NCI-H1092 treated with DMSO at 0.1 percent for 48 hours (cell line): ENCODE measurements around the gene GLIPR2.
"Not testable (repeated sequence)": the region's sequence is repeated elsewhere in the genome, so short reads cannot be mapped to it uniquely, and the experiment has no call there.

Experiments
- DNase-seq: peaks from one replicate; lab custom pipeline; 2025; lab: John Stamatoyannopoulos, UW

GLIPR2 gene, protein sequence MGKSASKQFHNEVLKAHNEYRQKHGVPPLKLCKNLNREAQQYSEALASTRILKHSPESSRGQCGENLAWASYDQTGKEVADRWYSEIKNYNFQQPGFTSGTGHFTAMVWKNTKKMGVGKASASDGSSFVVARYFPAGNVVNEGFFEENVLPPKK

DNA sequence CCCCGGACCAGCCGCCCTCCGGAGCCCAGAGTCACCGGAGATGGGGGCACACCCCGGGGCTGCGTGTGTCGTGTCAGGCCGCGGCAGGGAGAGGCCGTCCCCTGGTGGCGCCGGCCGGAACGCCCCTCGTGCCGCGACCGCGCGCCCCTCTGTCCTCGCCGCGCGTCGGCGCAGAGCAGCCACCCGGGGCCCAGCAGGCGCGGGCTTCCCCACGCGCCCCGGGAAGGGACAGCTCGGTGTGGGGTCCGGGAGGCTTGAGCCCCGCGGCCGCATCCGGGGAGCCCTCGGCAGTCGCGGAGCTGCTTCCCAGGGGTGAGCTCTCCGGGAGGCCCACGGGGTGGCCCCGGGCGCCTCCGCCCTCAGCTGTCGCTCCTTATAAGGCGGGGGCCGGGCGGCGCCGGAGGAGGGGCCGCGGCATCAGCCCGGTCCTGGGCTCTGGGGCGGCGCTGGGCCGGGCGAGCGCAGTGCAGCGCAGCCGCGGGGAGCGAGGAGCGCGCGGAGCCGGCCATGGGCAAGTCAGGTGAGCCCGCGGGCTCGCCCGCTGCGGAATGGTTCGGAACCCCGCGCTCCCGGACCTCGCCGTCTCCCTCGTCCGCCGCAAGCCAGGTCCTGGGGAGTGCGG, at the start of gene GLIPR2:
TSS of gene GLIPR2 (plus strand) at position 462 of the 622 bp plus-strand sequence. CDS start at position 508, 46 bp downstream.
- DNase-seq = peak; percentile 56

DNA sequence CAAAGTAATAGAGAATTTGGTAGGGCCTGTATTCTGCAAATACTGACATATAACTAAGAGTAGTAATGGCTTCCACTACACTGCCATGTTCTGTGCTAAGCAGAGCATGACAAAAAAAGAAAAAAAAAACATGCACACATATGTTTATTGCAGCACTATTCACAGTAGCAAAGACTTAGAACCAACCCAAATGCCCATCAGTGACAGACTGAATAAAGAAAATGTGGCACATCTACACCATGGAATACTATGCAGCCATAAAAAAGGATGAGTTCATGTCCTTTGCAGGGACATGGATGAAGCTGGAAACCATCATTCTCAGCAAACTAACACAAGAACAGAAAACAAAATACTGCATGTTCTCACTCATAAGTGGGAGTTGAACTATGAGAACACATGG, 49.5 kb upstream of the GLIPR2 start:
- DNase-seq = not testable (repeated sequence)

GRCh38 chr9:36088020-36088419, 48.5 kb upstream of the GLIPR2 start:
- no peak for DNase-seq

GRCh38 chr9:36091026-36091953, 45.2 kb upstream of the GLIPR2 start:
- DNase-seq = no peak

DNA sequence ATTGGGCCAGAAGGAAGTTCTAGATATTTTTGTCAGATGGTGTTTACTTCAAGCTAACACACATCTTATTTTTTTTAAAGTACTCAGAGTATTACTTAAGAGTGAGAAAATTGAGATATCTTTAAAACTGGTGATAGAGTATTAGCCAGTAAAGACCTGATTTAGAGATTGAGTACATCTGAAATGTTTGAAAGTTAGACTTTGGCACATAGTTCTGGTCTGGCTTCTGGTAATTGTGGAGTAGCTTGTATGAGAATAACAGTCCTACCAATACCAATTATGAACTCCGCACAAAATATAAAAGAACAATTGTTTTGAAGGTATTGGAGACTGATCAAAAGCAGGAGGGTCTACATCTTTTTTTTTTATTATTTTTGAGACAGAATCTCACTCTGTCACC, 44.5 kb upstream of the GLIPR2 start:
- DNase-seq = no peak

GRCh38 chr9:36092509-36093215, 43.9 kb upstream of the GLIPR2 start:
- no peak for DNase-seq

DNA sequence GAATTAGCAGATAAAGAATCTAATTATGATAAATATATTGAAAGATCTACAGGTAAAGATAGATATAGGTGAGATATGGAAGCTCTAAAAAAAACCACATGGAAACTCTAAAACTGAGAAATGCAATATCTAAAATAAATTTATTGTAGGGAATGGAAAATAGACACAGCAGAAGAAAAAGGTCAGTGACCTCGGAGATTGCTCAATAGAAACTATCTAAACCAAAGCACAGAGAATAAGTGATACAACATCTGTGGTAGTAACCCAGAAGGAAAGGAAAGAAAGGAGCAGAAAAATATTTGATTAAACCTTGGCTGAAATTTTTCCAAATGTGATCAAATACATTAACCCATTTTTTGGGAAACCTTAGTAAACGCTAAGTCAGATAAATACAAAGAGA, 43.1 kb upstream of the GLIPR2 start:
- DNase-seq = no peak

DNA sequence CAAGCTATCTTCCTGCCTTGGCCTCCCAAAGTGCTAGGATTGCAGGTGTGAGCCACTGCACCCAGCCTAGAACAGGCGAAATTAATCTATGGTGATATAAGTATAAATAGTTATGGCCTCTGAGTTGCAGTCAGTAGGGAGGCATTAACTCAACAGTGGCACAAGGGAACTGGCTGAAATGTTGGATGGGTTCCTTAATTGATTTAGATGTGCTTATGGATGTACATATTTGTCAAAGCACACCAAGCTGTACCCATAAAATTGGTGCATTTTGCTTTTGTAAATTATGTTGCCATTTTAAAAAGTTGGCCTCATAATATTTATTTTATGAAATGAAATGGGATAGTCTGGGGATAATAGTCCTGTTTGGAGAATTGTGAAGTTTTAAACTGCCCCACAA, 36.8 kb upstream of the GLIPR2 start:
- DNase-seq = no peak

- DNase-seq = no peak
Observed at GRCh38 chr9:36100532-36100931, 36.0 kb upstream of the GLIPR2 start.

- DNase-seq = no peak
Observed at GRCh38 chr9:36101916-36102741, 34.4 kb upstream of the GLIPR2 start.

GRCh38 chr9:36102742-36103495, 33.6 kb upstream of the GLIPR2 start:
- DNase-seq = peak; percentile 87

GRCh38 chr9:36109071-36109470, 27.5 kb upstream of the GLIPR2 start:
- no peak for DNase-seq

DNA sequence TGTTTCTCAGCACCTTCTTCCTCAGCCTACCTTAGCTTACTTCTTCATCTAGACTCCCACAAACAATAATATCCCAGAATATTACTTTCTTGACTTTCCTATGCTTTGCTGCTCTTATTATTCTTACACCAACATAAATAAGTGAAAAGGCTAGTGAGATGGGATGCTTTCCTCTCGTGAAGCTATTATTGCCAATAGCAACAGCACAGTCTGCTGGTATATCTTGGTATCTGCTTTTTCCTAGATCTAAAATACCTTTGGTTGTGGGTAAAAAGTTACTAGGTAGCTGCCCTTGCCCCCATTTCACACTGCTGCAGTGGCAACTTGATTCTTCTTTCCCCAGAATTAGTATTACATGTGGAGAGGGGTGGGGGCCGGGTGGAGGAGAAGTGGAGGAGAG, 26.1 kb upstream of the GLIPR2 start:
- DNase-seq = no peak

GRCh38 chr9:36112516-36112915, 24.0 kb upstream of the GLIPR2 start:
- no peak for DNase-seq

DNA sequence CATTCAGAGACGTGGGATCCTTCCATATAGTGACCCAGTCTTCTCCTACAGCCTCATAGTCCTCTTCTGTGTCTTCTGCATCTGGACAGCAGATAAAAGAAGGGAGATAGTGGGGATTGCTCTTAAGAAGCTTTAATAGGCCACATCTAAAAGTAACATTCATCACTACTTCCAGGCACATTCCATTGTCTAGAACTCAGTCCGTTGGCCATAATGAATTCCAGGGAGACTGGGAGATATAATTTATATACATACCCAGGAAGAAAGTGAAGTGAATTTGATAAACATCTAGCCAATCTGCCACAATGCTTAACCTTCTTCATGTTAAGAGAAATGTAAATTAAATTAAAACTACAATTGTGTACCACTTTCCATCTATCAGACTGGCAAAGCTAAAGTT, 22.5 kb upstream of the GLIPR2 start:
- no peak for DNase-seq

DNA sequence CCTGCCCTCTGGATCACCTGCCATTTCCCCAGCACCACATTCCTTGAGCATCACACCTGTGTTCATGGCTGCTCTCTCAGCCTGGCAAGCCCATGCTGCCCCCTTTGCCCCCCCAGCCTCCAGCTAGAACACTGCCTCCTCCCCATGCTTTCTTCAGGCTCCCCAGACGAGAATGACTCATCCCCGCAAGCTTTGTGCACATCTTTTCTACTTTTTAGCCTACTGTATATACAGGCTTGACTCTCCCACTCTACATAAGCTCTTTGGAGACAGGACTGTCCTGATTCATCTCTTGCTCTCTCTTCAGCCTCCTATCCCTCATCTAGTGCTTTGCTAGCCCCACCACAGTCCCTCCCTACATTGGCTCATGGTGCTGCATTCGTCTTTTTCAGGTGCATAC, 19.9 kb upstream of the GLIPR2 start:
- DNase-seq = no peak

- DNase-seq = no peak
Observed at GRCh38 chr9:36118201-36118600, 18.3 kb upstream of the GLIPR2 start.

DNA sequence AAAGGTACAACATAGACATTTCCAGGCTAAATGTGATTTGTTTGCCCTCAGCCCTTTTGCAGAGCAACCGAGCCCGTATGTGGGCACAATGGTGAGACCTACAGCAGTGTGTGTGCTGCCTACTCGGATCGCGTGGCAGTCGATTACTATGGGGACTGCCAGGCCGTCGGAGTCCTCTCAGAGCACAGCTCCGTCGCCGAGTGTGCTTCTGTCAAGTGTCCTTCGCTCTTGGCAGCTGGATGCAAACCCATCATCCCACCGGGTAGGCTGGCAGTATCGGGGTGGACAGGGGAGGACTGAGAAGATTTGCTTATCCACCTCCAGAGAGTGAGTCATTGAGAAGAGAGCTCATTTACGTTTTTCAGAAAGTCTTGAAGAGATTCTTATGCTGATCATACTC, 17.8 kb upstream of the GLIPR2 start:
- peak; percentile 53 for DNase-seq

GRCh38 chr9:36119476-36119875, 17.1 kb upstream of the GLIPR2 start:
- DNase-seq = no peak

DNA sequence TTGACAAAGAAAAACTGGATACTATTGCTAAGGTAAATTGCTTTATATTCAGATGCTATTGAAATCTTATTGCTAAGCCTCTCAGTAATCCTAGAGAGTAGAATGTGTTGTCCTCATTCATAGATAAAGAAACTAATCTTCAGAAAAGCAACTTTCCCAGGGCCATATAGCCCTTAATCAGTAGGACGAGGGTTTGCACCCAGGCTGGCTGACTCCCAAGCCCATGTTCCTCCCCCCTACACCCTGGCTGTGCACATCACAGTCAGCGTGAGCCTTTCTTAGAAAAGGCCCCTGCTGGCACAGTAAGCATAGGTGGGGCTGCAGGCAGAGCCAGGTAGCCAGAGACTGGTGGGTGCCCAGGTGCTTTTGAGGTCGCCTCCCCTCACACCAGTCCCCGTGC, 15.8 kb upstream of the GLIPR2 start:
- DNase-seq = no peak

- no peak for DNase-seq
Observed at GRCh38 chr9:36121971-36122370, 14.6 kb upstream of the GLIPR2 start.
